Mammary epithelial cell (primary cell): ENCODE measurements around the gene IGF2R.

Experiments used
- CTCF ChIP-seq, 2 donors: IDR thresholded peaks in 1 of 2; conservative IDR thresholded peaks in 1 of 2; 2 replicates each; pipeline ENCODE4 v1.5.1; 2011 to 2012; ENCODE audit warnings: inconsistent platforms in 2 of 2, low read length in 2 of 2, mild to moderate bottlenecking in 2 of 2, control low read depth in 1 of 2, low read depth in 1 of 2; ENCODE audit not compliant: insufficient read depth in 1 of 2; ENCODE audit errors: extremely low read depth in 1 of 2
- EZH2 ChIP-seq: IDR thresholded peaks from 2 replicates; pipeline ENCODE4 v1.6.1; 2012; ENCODE audit warnings: low read length, inconsistent platforms, borderline replicate concordance

GRCh38 chr6:159941286-159942113, 27.4 kb upstream of the IGF2R start:
- TF ChIP-seq EZH2 (no peak), CTCF (conservative IDR thresholded peaks at IDR 0.05 in 1 of 2, IDR thresholded peaks at IDR 0.05 in 1 of 2; ENCODE audit: extremely low read depth in 1 of 2, insufficient read depth in 1 of 2, low read depth in 1 of 2, low read length in 2 of 2) (peak; percentile 35 to 66)
